GM19351 (cell line): ENCODE data around the gene PIGU.

Experiments
- ATAC-seq: cut with Tn5 transposase; IDR thresholded peaks from one replicate; pipeline ENCODE4 v1.9.1; 2021; ENCODE audit warnings: mild to moderate bottlenecking, moderate library complexity; ENCODE audit not compliant: unreplicated experiment

Gene PIGU

GRCh38 chr20:34579979-34580940 lies 96.6 kb downstream of the PIGU start:
- ATAC-seq: peak; percentile 80

- ATAC-seq: no peak
Measured at GRCh38 chr20:34579191-34579978, 97.5 kb downstream of the PIGU start.

- no peak for ATAC-seq
Measured at GRCh38 chr20:34578521-34578920, 98.4 kb downstream of the PIGU start.

GRCh38 chr20:34578025-34578424 lies 98.9 kb downstream of the PIGU start:
- ATAC-seq: no peak

DNA sequence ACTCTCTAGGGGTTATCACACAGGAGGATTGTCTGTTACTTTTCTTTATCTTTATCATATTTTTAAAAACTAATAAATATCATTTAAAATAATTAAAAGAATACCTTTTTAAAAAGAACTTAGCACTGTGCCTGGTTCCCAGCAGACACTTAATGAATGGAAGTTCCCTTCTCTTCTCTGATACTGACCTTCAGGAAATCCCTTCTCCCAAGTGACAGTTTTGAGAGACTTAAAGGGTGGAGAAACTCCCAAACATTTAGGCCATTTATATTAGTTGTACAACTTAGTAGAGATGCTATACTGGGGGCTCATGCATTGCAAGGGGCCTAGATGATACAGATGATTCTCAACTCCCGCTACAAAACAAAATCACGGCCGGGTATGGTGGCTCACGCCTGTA lies 99.8 kb downstream of the PIGU start:
- no peak for ATAC-seq

DNA sequence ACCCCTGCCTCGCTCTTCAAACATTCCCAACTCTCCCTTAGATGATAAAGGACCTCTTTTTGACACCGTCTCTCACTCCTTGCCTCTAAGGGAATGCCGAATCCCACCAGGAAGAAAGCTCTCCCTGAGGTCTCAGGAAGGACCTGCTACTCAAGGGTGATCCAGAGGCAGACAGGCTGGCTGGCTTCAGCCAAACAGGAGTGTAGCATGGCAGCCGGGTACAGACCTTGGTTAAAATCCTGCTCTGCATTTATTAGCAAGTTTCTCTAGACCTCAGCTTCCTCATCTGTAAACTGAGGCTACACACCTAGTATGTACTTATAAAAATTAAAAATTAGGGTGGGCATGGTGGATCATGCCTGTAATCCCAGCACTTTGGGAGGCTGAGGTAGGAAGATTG lies 101.1 kb downstream of the PIGU start:
- no peak for ATAC-seq

DNA sequence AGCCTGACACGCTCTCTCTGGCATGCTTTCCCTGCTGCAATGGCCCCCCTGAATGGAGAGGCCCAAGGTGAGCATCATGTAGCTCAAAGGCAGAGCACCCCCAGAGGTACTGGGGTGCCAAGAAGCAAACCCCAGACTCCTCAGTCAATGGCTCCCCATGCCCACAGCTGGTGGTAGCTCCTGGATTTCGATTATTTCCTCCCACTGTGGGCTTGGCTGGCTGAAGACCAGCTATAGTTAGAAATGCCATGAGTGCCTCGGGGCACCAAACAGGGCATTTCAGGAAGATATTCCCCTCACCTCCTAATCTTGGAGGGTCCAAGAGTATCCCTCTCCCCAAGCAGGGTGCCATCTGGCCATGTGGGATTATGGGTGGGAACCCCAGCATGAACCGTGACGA lies 101.6 kb downstream of the PIGU start:
- ATAC-seq: no peak

DNA sequence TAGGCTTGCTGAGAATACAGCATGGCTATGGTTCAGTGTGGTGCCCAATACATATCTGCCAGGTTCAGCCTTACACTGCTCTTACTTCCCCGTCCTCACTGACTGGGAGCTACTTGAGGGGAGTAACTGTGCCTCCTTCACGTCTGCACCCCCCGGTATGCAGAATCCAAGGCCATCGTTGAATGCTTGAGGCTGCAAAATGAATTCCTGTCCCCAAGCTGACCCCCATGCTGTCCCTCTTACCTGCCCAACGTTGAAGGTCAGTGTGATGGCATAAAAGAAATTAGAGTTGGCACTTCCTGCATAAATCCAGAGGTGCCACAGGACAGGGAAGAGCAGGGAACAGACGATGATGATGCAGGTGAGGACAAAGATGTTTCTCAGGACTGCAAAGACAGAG lies 102.0 kb downstream of the PIGU start:
- no peak for ATAC-seq

- no peak for ATAC-seq
Measured at GRCh38 chr20:34574426-34574825, 102.5 kb downstream of the PIGU start.

DNA sequence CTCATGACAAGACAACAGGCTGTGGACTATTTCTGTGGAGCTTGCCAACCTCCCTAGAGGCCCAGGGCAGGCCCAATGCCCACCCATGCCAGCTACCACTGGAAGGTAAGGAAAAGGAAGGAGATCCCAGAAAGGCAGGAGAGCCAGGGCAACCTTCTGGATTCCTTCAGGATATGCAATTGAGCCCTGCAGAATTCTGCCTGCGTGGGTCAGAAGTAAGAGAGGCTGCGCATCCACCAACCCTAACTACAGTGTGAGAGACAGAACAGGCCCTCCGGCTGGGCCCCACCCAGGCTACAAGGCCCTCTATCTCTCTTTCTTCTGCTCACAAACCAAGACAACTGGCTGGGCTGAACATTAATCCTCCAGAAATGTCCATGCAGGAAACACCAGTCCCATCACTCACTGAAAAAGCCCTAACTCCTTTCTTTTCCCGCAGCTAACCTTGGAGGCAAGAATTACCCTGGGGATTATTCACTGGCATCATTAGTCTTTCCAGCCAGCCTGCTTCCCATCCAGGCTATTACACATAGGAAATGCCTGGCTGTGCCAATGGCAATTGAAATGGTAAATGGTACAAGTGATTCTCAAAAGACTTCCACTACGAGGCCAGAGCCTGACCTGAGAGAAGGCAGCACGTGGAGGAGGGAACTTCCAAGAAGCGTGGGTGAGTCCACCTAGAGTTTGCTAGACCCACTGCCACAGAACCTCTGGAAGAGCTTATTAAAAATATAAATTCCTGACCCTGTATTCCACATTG lies 103.2 kb downstream of the PIGU start:
- no peak for ATAC-seq

GRCh38 chr20:34571753-34572152 lies 105.1 kb downstream of the PIGU start:
- no peak for ATAC-seq

- ATAC-seq: no peak
Measured at GRCh38 chr20:34570859-34571306, 106.0 kb downstream of the PIGU start.

DNA sequence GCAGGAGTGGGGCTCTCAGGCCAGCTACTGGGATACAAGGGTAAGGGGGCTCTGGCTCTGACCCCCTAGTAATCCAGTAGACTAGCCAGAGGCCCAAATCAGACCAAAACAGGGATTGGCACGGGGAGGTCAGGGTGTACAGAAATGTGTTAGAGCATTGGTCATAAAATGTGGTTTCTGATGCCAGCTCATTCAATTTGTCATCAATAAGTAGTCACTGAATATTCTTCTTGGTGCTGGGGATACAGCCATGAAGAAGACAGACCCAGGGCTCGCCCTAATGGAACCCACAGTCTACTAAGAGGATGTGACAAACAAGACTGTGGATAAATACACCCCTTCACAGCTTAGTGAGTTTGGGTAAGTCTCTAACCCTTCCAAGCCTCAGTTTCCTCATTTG lies 107.3 kb downstream of the PIGU start:
- no peak for ATAC-seq

DNA sequence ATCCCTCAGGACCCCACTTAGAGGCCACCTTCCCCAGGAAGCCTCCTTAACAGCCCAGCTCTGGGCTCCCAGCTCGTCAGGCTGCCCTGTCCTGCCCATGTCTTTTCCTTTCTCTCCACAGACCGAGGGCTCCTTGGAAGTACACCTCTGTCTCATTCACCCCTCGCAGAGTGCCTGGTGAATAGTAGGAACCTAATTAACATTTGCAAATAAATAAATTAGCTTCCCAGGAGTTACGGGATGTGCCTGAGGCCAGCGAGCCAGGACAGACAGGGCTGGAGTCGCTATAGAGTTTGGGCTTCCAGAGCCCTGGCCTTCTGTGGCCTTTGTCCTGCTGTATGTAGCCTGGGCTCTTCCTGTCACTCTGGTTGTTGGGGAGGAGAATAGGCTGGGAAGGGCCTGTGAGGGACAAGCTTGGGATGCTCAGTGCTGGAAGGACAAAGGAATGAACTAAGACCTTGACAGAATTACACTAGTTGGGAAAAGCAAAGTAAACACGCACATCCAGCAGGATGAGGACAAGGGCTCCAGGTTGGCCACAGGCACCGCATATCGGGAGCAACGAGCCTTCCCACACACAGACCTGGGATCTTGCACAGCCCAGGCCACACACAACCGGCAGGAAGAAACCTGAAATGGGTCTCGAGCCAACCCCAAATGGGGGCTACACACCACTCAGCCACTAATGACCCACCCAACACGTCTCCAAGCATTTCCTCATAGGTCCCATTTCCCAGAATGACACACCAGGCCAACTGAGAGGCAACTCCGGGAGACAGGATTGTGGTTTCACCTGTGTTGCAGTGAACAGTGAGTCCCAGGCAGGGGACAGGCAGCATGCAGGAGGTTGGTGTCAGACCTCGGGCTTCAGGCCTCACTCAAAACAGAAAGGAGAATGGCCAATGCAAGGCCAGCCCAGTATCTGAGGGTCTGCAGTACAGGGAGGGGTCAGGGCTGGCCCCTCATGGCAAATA lies 108.7 kb downstream of the PIGU start:
- no peak for ATAC-seq

DNA sequence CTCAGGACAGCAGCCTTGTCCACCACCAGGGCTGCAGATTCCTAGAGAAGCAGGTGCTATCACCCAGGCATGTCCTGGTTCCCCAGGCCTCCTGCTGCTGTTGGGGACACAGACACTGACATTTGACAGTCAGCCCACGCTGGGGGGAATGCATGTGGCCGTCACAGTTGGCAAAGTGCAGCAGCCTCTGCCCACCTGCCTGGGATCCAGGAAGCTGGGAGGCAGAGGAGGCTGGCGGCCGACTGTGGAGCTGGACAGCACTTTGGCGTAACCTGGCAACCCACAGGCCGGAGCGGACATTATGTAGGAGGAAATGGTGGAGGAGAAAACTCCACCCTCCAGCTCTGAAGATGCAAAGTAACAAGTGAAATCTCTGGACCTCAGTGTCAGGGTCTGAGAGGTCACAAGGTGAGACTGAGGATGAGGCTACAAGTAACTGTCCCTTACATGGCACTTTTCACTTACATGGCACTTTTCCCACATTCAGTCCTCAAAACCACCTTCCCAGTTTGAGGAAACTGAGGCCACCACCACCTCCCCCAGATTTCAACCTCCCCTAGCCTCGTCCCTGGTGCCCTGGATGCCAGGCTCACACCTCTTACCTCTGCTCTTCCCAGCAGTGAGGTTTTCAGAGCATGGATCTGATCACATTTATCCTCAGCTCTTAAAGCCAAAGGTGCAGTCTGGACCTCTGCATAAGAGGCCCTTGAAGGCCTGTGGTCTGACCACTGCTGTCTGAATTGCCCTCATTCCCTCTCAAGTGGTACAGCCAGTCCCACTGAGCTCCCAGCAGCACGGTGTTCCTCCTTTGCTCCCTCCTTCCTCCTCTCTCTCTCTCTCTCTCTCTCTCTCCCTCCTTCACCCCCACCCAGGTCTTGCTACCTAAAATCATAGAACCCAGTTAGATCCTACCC lies 109.7 kb downstream of the PIGU start:
- no peak for ATAC-seq

DNA sequence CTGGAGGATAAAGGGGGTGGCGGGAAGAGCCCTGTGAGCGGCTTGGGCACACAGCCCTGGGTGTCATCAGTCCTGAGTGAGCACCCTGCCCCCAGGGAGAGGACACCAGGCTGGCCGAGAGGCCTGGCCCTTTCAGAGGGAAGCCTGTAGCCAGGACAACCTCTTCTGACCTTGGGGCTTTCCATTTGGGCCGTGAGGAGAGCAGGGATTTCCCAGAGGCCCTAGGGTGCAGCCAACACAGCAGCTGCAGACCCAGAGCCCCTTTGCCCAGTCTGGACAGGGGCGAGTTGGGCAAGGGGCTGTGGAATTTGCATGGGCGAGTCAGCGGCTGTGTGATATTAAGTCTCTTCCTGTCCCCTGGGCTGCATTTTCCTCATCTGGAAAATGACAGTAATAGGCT lies 112.1 kb downstream of the PIGU start:
- no peak for ATAC-seq

DNA sequence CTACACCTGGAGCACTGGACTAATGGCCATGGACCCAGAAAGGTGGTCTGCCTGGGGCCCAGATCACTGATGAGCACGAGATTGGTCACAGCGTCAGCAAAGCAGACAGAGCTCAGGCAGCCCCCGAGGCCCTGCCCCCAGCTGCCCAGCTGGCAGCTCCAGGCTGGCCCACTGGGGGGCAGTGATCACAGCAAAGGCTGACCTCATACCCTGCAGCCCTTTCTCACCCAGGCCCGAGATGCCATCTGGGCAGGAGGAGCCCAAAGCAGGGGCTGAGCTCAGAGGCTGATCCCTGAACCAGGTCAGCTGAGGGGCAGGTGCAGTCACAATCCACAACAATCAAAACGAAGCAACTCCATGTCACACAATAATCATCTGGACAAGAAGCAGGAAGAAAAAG lies 114.3 kb downstream of the PIGU start:
- ATAC-seq: no peak

DNA sequence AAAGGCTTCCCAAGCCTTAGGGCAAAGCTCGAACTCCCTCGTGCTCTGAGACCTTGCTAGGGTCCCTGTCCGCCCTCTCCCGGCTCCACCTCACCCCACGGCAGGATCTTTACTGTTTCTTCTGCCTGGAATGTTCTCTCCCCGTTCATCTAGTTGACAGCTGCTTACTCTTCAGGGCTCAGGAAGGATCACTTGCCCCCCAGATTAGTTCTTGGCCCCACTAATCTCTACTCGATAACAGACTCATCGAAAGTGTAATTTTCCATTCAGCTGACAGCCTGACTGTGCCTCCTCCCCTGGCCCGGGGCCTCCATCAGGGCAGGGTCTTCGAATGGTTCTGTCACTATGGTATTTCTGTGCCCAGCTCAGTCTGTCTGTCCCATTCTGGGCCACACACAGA lies 115.2 kb downstream of the PIGU start:
- ATAC-seq: no peak

GRCh38 chr20:34560614-34561013 lies 116.3 kb downstream of the PIGU start:
- ATAC-seq: no peak
